HG03135 (cell line): Measurements from ENCODE around the gene PABPN1.

Experiments used
- ATAC-seq: cut with Tn5 transposase; IDR thresholded peaks from one replicate; pipeline ENCODE4 v1.9.1; 2021; ENCODE audit warnings: mild to moderate bottlenecking, moderate library complexity; ENCODE audit not compliant: unreplicated experiment

Gene PABPN1

DNA sequence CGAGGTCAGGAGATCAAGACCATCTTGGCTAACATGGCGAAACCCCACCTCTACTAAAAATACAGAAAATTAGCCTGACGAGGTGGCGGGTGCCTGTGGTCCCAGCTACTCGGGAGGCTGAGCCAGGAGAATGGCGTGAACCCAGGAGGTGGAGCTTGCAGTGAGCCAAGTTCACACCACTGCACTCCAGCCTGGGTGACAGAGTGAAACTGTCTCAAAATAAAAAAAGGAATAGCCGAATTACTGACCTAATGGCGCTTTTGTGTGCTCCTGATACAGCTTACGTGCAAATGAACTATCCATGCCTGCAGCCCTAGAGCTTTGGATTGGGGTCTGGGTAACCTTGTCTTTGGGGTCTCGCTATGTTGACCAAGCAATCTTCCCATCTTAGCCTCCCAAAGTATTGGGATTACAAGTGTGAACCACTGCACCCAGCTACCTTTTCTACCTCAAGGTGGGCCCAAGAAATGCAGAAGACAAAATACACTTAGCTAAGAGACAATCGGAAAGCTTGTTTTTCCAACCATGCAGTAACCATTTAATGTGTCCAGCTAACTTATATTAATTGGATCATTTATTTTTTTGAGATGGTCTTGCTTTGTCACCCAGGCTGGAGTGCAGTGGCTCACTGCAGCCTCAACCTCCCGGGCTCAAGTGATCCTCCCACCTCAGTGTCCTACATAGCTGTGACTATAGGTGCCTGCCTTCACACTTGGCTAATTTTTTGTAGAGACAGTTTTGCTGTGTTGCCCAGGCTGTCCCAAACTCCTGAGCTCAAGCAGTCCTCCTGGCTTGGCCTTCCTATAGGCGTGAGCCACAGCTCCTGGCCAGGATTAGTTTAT is 5.5 kb downstream of the PABPN1 start:
- ATAC-seq, result no peak

GRCh38 chr14:23327947-23328744 is 6.9 kb downstream of the PABPN1 start:
- no peak for ATAC-seq

DNA sequence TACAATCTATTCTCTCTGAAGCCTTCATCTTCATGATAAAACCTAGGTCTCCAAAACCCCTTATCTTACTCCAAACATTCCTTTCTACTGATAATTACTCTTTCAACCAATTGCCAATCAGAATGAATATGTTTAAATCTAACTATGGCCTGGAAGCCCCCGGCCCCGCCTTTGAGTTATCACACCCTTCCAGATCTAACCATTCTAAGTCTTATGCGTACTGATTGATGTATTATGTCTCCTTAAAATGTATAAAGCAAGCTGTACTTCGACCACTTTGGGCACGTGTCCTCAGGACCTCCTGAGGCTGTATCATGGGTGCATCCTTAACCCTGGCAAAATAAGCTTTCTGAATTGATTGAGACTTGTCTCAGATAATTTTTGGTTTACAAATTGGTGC is 14.4 kb downstream of the PABPN1 start:
- ATAC-seq, result no peak

GRCh38 chr14:23339506-23340268 is 18.4 kb downstream of the PABPN1 start:
- no peak for ATAC-seq

DNA sequence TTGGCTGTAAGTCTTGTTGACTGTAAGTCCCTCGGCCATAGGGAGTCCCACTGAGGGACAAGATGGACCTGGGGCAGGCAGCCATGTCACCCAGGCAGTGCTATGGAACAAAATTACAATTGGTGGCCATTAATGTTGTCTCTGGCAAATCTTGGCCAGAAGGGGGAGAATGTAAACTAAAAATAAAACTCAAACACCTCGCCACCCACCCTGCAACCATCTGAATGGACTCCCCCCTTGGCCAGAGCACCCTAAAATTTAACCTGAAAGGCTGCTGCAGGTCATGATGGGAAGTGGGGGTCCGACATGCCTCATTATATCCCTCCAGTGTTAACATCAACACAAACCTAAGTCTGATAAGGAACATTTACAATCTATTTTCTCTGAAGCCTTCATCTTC is 23.2 kb downstream of the PABPN1 start:
- ATAC-seq, result no peak

DNA sequence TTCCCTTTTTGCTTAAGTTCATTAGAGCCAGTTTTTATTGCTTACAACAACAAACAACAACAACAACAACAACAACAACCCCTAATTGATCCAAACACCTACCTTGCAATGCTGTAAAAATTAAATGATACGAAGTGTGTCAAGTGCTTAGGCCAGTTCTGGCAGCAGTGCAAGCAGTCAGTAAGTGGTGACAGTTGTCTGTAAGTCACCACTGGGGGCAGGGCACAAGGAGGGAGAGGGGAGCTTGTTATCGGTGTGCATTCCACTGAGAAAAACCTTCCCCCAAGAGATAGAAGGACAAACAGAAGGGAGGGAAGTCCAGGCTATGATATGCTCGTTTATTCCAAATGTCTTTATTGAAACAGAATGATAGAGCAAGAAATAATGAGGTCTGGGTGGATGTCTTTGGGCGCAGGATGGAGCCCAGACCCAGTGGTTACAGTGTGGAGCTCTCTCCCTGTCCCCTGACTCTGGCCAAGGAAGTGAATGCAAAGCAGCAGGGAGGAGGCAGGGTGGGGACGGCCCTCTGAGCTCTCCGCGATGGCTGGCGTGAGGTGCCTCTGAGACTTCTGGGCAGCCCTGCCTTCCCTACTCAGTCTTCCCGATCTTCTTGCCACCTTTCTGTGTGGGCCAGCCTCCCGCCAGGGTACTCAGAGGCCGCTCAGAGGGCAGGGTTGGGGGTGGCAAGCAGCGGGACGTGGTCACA is 24.9 kb downstream of the PABPN1 start:
- ATAC-seq, result no peak

- ATAC-seq, result no peak
Measured at GRCh38 chr14:23346693-23347405, 25.6 kb downstream of the PABPN1 start.

DNA sequence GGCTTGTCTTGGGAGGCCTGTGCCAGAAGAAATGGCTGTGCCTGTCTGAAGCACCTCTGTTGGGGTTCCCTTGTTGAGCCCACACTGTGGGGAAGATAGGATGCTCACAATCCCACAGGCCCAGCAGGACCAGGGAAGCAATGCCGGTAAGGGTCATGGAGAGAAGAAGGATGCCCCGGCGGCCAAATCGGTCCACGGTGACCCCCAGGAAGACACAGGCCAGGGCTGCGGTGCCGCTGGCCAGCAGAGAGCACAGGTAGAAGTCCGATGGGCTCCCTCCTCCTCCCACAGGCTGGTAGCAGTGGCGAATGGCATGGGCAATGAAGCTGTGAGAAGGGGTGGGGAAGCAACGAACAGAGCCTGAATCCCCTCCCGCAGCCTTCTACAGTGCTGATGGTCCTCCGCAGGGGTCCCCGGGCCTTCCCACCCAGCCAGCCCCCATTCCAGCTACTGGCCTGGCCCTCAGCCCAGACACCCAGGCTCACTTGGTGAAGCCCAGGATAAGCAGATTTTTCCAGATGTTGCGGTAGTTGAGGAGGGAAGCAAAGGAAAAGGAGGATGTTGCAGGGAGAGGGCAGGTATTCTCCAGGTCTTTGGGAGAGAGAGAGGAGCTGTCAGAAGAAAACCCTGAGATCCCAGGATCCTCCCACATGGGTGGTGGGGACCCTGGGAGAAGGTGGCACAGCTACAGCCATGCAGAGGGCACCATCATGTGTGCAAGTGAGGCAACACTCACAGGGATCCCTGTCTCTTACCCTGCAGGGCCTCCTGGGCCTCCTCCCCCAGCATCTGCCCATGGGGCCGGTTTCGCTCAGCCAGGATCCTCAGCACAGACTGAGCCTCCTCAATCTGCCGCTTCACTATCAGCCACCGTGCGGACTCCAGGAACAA is 26.4 kb downstream of the PABPN1 start:
- no peak for ATAC-seq

- ATAC-seq, result no peak
Measured at GRCh38 chr14:23348297-23348655, 27.0 kb downstream of the PABPN1 start.

DNA sequence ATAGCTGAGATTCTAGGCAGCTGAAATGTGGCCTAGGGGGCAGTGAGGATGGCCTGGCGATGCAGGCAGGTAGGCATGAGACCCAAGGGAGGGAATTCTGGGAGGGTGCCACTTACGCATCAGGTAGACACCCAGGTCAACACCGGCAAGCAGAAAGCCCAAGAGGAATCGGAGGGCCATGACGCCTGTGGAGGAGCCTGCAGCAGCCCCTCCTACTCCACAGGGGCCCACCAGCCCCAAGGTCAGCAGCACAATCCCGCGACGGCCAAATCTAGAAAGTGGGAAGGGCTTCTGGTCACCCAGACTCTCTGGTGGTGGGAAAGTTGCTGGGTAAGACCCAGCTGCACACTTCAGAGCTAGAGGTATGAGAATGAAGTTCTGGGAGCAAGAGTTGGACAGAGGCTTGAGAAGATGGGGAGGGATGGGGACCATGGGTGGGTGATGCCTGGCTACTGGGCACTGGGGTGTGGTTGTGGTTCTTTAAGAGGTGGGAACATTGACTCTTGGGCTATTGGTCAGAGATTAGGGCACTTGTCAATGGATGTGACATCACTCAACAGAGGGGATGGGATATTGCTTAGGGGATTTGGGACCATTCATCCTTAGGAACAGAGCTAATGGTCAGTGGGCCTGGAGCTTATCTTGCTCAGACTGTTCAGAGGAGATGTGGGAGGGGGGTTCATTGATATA is 28.0 kb downstream of the PABPN1 start:
- ATAC-seq, result no peak

- ATAC-seq, result no peak
Measured at GRCh38 chr14:23351681-23352505, 30.6 kb downstream of the PABPN1 start.

GRCh38 chr14:23352506-23353432 is 31.5 kb downstream of the PABPN1 start, which contains the start of gene SLC22A17:
Gene SLC22A17, minus strand, starts transcription at chr14:23352887.
- ATAC-seq, result no peak

DNA sequence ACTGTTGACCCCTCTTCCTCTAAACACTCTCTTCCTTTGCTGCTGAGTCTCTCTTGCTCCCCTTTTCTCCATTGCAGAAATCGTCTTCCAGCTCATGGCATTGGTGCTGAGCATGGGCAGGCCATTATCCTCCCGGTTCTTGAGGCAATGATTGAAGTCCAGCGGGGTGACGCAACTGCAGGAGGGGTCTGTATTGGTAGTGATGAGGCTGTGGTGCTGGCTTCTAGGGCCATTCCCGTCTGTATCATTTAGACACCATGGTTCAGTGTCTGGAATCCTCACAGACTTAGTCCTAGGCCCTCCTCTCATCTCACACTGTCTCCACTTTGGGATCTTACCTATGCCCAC is 32.1 kb downstream of the PABPN1 start:
- no peak for ATAC-seq

- ATAC-seq, result no peak
Measured at GRCh38 chr14:23354990-23355389, 33.7 kb downstream of the PABPN1 start.

DNA sequence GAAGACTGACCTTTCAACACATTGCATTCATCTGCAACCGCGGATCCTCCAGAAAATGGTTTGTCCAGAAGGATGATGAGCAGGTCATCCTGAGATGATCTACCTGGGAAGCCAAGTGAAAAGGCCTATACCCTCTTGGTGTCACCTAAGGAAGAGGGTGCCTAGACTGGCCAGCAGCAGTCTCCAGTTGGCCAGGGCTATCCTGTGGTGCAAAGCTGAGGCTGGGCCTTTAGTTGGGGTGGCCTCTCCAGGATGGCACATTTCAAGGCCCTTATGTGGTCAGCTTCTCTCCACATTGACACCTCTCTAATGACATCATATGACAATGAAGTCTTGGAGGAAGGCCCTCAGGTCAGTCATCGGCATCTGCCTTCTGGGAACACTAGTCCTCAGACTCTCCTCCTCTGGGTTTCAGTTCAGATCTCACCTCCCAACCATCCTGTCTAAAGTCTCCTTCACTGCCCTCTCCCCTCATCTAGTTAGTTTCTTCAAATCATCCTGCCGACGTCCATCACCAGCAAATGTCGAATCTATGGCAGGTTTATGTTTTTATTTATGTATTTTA is 34.7 kb downstream of the PABPN1 start:
- no peak for ATAC-seq

GRCh38 chr14:23356662-23357061 is 35.4 kb downstream of the PABPN1 start:
- no peak for ATAC-seq
